Epithelial cell of esophagus (primary cell): Measurements from ENCODE around the gene ZFAND6.
"Not testable (repeated sequence)": the region's sequence is repeated elsewhere in the genome, so short reads cannot be mapped to it uniquely, and the experiment has no call there.

Experiments
- DNase-seq: peaks from one replicate; pipeline ENCODE4 v3.0.0; 2010; ENCODE audit warnings: low read depth
- H3K4me3 ChIP-seq: 2 replicates; pipeline ENCODE4 v1.5.1; 2011; ENCODE audit warnings: mild to moderate bottlenecking, low read length, control low read depth
- TF ChIP-seq, protein P1 (sequence below): IDR thresholded peaks from 2 replicates; pipeline ENCODE4 v1.5.1; 2011; ENCODE audit warnings: low read depth, mild to moderate bottlenecking, low read length, control low read depth, inconsistent platforms; ENCODE audit not compliant: insufficient read depth; ENCODE audit errors: missing control alignments

Gene ZFAND6

DNA sequence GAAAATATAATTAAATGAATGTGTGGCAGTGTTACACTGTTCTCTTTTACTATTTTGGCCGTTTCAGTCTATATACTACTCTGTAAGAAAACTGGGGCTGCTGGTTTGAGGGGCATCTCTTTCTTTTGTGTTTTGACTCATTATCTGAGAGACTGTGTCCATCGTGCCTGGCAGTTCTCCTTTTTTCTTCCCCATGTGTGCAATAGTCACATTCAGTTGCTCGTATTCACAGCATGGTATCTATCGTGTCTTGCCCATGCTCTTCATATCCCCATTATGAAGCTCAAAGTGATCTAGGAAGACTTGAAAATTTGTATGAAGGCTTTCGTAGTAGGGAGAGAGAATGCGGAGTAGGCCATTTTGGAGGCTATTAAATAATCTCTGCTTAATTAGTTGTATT, 63.6 kb downstream of the ZFAND6 start:
- no peak for DNase-seq
- TF ChIP-seq, protein P1, sequence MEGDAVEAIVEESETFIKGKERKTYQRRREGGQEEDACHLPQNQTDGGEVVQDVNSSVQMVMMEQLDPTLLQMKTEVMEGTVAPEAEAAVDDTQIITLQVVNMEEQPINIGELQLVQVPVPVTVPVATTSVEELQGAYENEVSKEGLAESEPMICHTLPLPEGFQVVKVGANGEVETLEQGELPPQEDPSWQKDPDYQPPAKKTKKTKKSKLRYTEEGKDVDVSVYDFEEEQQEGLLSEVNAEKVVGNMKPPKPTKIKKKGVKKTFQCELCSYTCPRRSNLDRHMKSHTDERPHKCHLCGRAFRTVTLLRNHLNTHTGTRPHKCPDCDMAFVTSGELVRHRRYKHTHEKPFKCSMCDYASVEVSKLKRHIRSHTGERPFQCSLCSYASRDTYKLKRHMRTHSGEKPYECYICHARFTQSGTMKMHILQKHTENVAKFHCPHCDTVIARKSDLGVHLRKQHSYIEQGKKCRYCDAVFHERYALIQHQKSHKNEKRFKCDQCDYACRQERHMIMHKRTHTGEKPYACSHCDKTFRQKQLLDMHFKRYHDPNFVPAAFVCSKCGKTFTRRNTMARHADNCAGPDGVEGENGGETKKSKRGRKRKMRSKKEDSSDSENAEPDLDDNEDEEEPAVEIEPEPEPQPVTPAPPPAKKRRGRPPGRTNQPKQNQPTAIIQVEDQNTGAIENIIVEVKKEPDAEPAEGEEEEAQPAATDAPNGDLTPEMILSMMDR = no peak
- H3K4me3 ChIP-seq = no peak overlapping the region

DNA sequence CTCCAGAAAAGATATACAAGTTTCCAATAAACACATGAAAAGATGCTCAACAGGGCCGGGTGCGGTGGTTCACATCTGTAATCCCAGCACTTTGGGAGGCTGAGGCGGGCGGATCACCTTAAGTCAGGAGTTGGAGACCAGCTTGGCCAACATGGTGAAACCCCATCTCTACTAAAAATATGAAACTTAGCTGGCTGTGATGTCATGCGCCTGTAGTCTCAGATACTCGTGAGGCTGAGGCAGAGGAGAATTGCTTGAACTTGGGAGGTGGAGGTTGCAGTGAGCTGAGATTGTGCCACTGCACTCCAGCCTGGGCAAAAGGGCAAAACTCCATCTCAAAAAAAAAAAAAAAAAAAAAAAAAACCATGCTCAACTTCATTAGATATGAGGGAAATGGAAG, 67.8 kb downstream of the ZFAND6 start:
- not testable (repeated sequence) for DNase-seq, H3K4me3 ChIP-seq

DNA sequence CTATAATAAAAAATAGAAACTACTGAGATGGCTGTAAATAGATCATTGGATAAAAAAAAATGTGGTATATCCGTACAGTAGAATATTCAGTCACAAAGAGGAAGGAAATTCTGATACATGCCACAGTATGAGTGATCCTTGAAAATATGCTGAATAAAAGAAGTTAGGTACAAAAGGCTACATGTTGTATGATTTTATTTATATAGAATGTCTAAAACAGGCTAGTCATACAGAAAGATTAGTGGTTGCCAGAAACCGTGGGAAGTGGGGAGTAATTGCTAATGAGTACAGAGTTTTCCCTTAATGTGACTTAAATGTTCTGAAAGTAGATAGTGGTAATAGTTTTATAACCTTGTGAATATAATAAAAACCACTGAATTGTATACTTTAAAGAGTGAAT, 68.4 kb downstream of the ZFAND6 start:
- TF ChIP-seq, protein P1 = no peak
- H3K4me3 ChIP-seq = no peak overlapping the region
- no peak for DNase-seq

DNA sequence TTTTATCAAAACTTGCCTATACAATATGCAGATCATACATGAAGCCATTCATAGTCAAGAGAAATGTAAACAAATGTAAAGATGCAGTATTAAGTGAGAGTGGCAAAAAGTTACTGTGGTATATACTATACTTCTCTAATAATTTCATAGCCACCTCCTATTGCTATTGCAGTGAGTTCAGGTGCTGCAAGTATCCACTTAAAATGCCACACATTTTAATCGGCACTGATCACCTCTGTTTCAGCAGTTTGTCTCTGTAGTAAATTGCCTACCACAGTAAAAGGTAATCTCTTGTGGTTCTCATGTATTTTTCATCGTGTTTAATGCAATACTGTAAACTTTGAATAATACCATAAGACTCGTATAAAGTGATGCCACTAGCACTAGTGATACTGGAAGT, 72.9 kb downstream of the ZFAND6 start:
- TF ChIP-seq, protein P1 = no peak
- no peak overlapping the region for H3K4me3 ChIP-seq
- no peak for DNase-seq

DNA sequence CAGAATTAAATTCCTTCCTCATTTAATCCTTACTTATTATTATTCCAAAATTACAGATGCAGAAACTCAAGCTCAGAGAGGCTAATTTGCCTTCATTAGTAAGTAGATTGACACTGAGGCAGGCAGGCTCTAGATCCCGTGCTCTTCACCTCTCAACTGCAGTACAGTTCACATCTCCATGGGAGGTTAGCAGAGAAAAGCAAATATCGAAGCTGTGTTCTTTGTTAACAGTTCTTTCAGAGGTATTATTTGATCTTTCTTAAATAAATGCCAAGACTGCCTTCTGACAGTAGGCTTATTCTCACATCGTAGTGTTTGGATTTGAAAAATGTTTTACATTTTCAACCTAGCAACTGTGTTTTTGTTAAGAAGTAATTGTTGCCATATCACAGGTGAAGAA, 77.4 kb downstream of the ZFAND6 start:
- TF ChIP-seq, protein P1 = no peak
- DNase-seq = no peak
- H3K4me3 ChIP-seq = no peak overlapping the region

DNA sequence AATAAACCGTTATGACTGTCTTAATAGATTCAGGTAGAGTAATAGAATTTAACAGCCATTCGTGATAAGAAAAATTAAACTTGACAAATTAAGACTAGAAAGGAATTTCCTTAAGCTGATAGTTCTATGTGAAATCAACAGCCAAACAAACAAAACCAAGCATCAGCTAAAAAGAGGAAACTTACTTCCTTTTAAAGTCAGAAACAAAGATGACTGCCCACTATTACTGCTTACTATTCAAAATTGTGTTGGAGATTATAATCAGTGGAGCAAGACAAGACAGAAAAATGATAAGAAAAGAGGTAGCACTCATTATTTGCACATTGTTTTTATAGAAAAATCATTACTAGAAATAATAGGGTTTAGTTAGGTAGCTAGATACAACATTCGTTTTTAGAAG, 79.5 kb downstream of the ZFAND6 start:
- no peak overlapping the region for H3K4me3 ChIP-seq
- TF ChIP-seq, protein P1 = no peak
- DNase-seq = no peak

DNA sequence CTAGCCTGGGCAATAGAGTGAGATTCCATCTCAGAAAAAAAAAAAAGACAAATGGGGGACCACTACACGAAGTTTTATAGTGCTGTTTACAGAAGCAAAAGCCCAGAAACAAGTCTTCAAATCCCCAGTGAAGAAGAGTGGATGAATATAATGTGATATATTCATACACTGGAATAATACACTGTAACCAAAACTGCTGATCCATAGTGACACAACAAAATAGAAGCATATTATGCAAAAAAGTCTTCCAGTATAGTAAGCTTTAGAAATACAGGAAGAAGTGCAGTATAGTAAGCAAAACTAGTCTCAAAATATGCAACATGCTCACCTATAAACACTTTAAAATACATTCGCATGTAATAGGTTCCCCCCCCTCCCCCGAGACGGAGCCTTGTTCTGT, 81.4 kb downstream of the ZFAND6 start:
- DNase-seq = no peak
- H3K4me3 ChIP-seq = no peak overlapping the region
- TF ChIP-seq, protein P1 = no peak
